Psoas muscle (tissue), 8 donors: ENCODE data around the gene TMEM131L. TPM values are rescaled to one million over a fixed set of nuclear protein-coding genes. Genes with fewer than 3 reads are reported as not detected.

ENCODE experiments used
- ATAC-seq, 4 donors: fragments of 200-7000 bp; cut with Tn5 transposase; one replicate each; pipeline ENCODE4 v1.9.1; 2020; ENCODE audit warnings: moderate library complexity in 3 of 4, mild to moderate bottlenecking in 2 of 4
- DNase-seq, 2 donors: peaks; one replicate each; pipeline ENCODE4 v3.0.0-alpha.2; 2020
- H3K27ac ChIP-seq: fragments of 200-600 bp; one replicate; pipeline ENCODE4 v1.8.0; 2022
- H3K27me3 ChIP-seq, 3 donors: fragments of 200-600 bp in 1 of 3; one replicate each; pipeline versions ENCODE4 v1.6.1 to v1.8.0; 2013 to 2022; ENCODE audit warnings: low read length in 2 of 3, mild to moderate bottlenecking in 2 of 3, moderate library complexity in 1 of 3; ENCODE audit not compliant: insufficient read depth in 3 of 3
- H3K36me3 ChIP-seq, 2 donors: fragments of 200-600 bp in 1 of 2; one replicate each; pipeline versions ENCODE4 v1.6.1 to v1.8.0; 2013 to 2022; ENCODE audit warnings: low read depth in 1 of 2, mild to moderate bottlenecking in 1 of 2, moderate library complexity in 1 of 2; ENCODE audit not compliant: insufficient read depth in 1 of 2
- H3K4me1 ChIP-seq: fragments of 200-600 bp; one replicate; pipeline ENCODE4 v1.8.0; 2022
- H3K4me3 ChIP-seq: fragments of 200-600 bp; one replicate; pipeline ENCODE4 v1.8.0; 2022; ENCODE audit warnings: mild to moderate bottlenecking
- H3K9me3 ChIP-seq: fragments of 200-600 bp; one replicate; pipeline ENCODE4 v1.8.0; 2022
- WGBS, 3 donors: extraction: QIAGEN DNeasy Blood & Tissue Kit; methylation state at CpG; one replicate each; pipeline versions ENCODE4 v1.1.6 to v1.1.7; 2013; 5-methylcytosine and 5-hydroxymethylcytosine counted together
- intact Hi-C, 2 donors: fragments of 100-400 bp; cut with DNase I; formaldehyde crosslinking; loops; one replicate each; pipeline versions ENCODE4 v1.11.0 to v1.14.2; 2022
- polyA plus RNA-seq, 3 donors: library from polyadenylated mRNA; stranded (reverse); fragments of 200-250 nt; gene quantifications; one replicate each; pipeline ENCODE4 v1.2.3, GENCODE V29; 2013
- total RNA-seq, 4 donors: library from RNA; stranded (reverse); fragmentation: NEBNext Ultra II Directional in 2 of 4; extraction: Animal tissue kit (Norgen Biotek cat#: 25700) in 2 of 4; gene quantifications; one replicate each; pipeline versions ENCODE4 v1.2.1 to v1.2.4, GENCODE V29; 2021 to 2023
- TF ChIP-seq, protein P1 (sequence below): fragments of 200-600 bp; IDR thresholded peaks from one replicate; pipeline ENCODE4 v1.8.0; 2022; ENCODE audit warnings: antibody characterized with exemption
- donor health status: healthy with polysubstance abuse.
- donor health status: DM: no; HTN: no; CAD: no; lungs with moderate emphysema.
- donor health status: Bipolar disorder and iron deficiency.
- donor health status: healthy.
- donor health status: DM: yes; HTN: yes; CAD: no.
- donor health status: DM: no; HTN: no; CAD: no.
- donor health status: DM: no; HTN: no; CAD: no.
- donor health status: DM: yes; HTN: yes; CAD: no.

The TMEM131L gene
- total and polyA plus RNA-seq, 7 donors, result 2.1 to 21.2 (median 6.9) TPM

DNA sequence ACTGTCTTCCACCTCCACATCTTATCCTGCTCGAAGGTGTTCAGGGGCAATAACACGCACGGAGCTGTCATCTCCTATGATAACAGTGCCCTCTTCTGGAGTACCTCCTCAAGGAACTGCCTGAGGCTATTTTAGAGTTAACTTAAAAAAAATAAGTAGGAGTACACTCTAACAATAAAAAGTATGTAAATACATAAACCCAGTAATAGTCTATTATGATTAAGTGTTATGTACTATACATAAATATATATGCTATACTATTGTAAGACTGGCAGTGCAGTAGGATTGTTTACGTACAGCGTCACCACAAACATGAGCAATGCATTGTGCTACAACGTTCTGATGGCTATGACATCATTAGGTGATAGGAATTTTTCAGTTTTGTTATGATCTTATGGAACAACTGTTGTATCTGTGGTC is 183.4 kb downstream of the TMEM131L start:
- TF ChIP-seq, protein P1, sequence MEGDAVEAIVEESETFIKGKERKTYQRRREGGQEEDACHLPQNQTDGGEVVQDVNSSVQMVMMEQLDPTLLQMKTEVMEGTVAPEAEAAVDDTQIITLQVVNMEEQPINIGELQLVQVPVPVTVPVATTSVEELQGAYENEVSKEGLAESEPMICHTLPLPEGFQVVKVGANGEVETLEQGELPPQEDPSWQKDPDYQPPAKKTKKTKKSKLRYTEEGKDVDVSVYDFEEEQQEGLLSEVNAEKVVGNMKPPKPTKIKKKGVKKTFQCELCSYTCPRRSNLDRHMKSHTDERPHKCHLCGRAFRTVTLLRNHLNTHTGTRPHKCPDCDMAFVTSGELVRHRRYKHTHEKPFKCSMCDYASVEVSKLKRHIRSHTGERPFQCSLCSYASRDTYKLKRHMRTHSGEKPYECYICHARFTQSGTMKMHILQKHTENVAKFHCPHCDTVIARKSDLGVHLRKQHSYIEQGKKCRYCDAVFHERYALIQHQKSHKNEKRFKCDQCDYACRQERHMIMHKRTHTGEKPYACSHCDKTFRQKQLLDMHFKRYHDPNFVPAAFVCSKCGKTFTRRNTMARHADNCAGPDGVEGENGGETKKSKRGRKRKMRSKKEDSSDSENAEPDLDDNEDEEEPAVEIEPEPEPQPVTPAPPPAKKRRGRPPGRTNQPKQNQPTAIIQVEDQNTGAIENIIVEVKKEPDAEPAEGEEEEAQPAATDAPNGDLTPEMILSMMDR, result peak; percentile 36
- Histone ChIP-seq H3K27me3 (no peaks in the 10 kb centered on the region), H3K4me3 (no peak overlapping the region), H3K4me1 (no peaks in the 10 kb centered on the region), H3K9me3 (no peaks in the 10 kb centered on the region), H3K36me3 (no peaks in the 10 kb centered on the region), H3K27ac (no peak overlapping the region)
- 50 to 59% (median 52%) methylated on average over 6 of the region's 6 CpGs for WGBS, 3 donors
- no peak for DNase-seq
- peak in 1 of 4 donors; percentile 47 for ATAC-seq
- intact Hi-C loops, result loop anchor here in 1 of 2 donors (5.0 kb wide), 1 partner anchor 307 kb away; the partner anchor contains the start of gene MND1

DNA sequence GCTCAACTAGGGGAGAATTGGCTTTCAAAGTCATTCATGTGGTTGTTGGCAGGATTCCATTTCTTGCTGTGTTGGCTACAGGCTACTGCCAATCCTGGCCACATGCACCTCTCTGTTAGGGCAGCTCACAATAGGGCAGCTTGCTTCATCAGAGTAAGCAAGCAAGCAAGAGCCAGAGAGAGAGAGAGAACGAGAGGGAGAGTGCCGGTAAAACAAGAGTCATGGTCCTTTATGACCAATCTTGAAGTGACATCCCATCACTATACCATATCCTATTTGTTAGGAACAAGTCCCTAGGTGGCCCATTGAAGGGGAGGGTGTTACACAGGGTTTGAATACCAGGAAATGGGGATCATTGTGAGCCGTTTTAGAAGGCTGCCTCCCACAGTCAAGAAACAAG is 185.0 kb downstream of the TMEM131L start:
- Histone ChIP-seq H3K4me1 (no peaks in the 10 kb centered on the region), H3K27me3 (no peaks in the 10 kb centered on the region), H3K36me3 (no peaks in the 10 kb centered on the region), H3K27ac (no peak overlapping the region), H3K9me3 (no peaks in the 10 kb centered on the region), H3K4me3 (no peak overlapping the region)
- TF ChIP-seq, protein P1, result no peak
- intact Hi-C loops, result loop anchor here in 1 of 2 donors (5.0 kb wide), 1 partner anchor 309 kb away; the partner anchor contains the start of gene MND1
- DNase-seq (no peak), ATAC-seq (no peak)
- 45 to 58% (median 46%) methylated on average over 3 of the region's 3 CpGs for WGBS, 3 donors

DNA sequence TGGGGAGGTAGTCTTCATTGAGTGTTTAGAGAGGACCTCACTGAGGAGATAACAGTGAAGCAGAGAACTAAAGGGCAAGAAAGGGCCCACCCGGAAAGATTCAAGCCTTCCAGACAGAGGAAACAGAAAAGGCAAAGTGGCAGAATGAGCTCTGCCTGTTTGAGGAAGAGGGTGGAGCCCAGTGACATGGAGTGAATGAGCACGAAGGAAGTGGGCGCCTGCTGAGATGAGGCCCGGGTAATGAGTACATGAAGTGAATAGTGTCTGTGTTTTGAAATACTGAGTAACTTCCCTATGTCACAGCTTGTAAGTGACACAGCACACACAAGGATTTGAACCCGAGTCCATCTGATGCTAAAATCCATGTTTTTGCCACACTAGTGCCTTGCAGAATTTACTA is 185.4 kb downstream of the TMEM131L start:
- no peaks in the 10 kb centered on the region for H3K4me1 ChIP-seq
- H3K27ac ChIP-seq, result peak overlapping the region; percentile 32
- 69 to 73% (median 72%) methylated on average over 5 of the region's 5 CpGs for WGBS, 3 donors
- ATAC-seq (peak in 3 of 4 donors; percentile 47 to 61 (median 50)), DNase-seq (peak in 1 of 2 donors; percentile 31)
- intact Hi-C loops, result loop anchor here in 1 of 2 donors (5.0 kb wide), 1 partner anchor 309 kb away; the partner anchor contains the start of gene MND1
- H3K36me3 ChIP-seq, result no peaks in the 10 kb centered on the region
- H3K9me3 ChIP-seq, result no peaks in the 10 kb centered on the region
- H3K4me3 ChIP-seq, result no peak overlapping the region
- no peaks in the 10 kb centered on the region for H3K27me3 ChIP-seq
- TF ChIP-seq, protein P1, result no peak

DNA sequence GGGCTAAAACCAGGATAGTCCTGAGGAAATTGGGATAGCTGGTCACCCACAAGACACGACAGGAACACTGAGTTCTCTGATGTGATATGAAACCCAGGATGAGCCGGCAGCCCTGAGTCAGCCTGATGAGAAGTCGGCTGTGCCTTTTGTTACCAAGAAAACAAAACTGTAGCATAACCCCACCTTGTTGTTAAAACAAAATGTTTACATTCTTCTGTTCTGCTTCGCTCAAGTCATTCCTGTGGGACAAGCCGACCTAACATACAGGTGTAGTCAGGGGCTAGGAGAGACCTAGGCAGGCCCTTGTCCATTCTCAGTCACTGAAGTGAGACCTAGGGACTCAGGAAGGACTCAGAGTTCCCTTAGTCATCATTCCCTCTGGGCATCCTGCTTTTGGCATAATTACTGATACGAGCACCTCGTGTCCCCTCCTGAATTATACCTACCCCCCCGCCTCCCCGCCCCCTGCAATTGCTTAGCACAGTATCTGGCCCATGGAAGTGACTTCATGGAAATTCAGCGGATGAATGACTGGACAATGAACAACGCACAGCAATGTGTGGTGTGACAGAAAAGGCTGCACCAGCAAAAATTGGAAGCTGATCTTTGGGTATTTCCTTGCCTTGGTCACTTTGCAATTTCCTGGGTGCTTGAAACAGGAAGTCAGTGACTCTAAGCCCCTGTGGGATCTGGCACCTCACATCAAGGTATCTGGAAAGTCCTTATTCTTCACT is 186.1 kb downstream of the TMEM131L start:
- WGBS, 3 donors, result 74 to 82% (median 76%) methylated on average over 11 of the region's 11 CpGs
- no peaks in the 10 kb centered on the region for H3K9me3 ChIP-seq
- TF ChIP-seq, protein P1, result no peak
- no peak for DNase-seq
- peak overlapping the region; percentile 32 for H3K27ac ChIP-seq
- no peaks in the 10 kb centered on the region for H3K27me3 ChIP-seq
- ATAC-seq, result peak in 3 of 4 donors; percentile 30 to 47 (median 43)
- intact Hi-C loops, result loop anchor here in 1 of 2 donors (5.0 kb wide), 1 partner anchor 310 kb away; the partner anchor contains the start of gene MND1
- H3K36me3 ChIP-seq, result no peaks in the 10 kb centered on the region
- H3K4me1 ChIP-seq, result no peaks in the 10 kb centered on the region
- no peak overlapping the region for H3K4me3 ChIP-seq
